ENCODE results near the gene MAPRE3.

Gene MAPRE3

GRCh38 chr2:26950246-26950645 lies 20.2 kb upstream of the MAPRE3 start:
- no peak for DNase-seq (ENCODE audit: low read depth)

DNA sequence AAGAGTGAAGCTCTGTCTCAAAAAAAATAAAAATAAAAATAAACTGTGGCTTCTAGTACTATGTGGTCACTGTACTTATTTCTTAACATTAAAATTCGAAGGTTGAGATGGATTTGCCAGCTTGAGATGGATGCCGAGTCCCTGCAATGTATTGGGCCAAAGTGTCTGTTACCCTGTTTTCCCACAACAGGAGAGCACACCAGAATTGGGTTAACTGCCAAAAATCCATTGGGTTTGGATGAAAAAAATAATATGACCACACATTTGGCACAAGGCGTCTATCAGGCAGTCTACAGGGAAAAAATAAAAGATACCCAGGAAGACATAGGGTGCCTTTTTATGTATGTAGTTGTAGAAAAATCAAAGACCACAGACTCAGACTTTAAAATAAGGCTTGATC lies 19.2 kb upstream of the MAPRE3 start:
- DNase-seq (ENCODE audit: low read depth): no peak

GRCh38 chr2:26952374-26952773 lies 18.1 kb upstream of the MAPRE3 start:
- DNase-seq (ENCODE audit: low read depth): no peak

GRCh38 chr2:26954135-26954534 lies 16.3 kb upstream of the MAPRE3 start:
- no peak for DNase-seq (ENCODE audit: low read depth)

DNA sequence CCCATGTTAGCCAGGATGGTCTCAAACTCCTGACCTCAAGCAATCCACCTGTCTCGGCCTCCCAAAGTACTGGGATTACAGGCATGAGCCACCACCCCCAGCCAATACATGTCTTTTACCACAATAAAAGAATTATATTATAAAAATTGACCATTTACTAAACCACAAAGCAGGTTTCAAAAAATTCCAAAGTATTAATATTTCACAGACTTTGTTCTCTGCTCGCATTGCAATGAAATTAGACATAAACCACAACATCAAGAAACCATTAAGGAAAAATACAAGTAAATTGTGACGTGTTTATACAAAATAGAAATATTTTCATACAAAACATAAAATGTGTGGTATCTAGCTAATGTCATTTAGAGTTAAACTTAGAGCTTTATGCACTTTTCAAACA lies 13.4 kb upstream of the MAPRE3 start:
- no peak for DNase-seq (ENCODE audit: low read depth)

GRCh38 chr2:26957534-26957933 lies 12.9 kb upstream of the MAPRE3 start:
- DNase-seq (ENCODE audit: low read depth): no peak

- DNase-seq (ENCODE audit: low read depth): no peak
These were observed 11.1 kb upstream of the MAPRE3 start for GRCh38 chr2:26959331-26959730.

GRCh38 chr2:26964446-26965130 lies 5.8 kb upstream of the MAPRE3 start:
- DNase-seq (ENCODE audit: low read depth): no peak

GRCh38 chr2:26968001-26968400 lies 2.4 kb upstream of the MAPRE3 start:
- DNase-seq (ENCODE audit: low read depth): no peak

- DNase-seq (ENCODE audit: low read depth): no peak
These were observed 1.2 kb upstream of the MAPRE3 start for GRCh38 chr2:26969077-26969844.

GRCh38 chr2:26970928-26971627 lies 641 bp downstream of the MAPRE3 start:
- no peak for DNase-seq (ENCODE audit: low read depth)

- DNase-seq (ENCODE audit: low read depth): no peak
These were observed 1.7 kb downstream of the MAPRE3 start for GRCh38 chr2:26971911-26972786.

GRCh38 chr2:26974352-26974751 lies 3.9 kb downstream of the MAPRE3 start:
- no peak for DNase-seq (ENCODE audit: low read depth)

- no peak for DNase-seq (ENCODE audit: low read depth)
These were observed 4.7 kb downstream of the MAPRE3 start for GRCh38 chr2:26975102-26975501.

- no peak for DNase-seq (ENCODE audit: low read depth)
These were observed 5.2 kb downstream of the MAPRE3 start for GRCh38 chr2:26975656-26976055.

- DNase-seq (ENCODE audit: low read depth): no peak
These were observed 5.8 kb downstream of the MAPRE3 start for GRCh38 chr2:26976237-26976636.

- DNase-seq (ENCODE audit: low read depth): no peak
These were observed 6.6 kb downstream of the MAPRE3 start for GRCh38 chr2:26977012-26977411.

DNA sequence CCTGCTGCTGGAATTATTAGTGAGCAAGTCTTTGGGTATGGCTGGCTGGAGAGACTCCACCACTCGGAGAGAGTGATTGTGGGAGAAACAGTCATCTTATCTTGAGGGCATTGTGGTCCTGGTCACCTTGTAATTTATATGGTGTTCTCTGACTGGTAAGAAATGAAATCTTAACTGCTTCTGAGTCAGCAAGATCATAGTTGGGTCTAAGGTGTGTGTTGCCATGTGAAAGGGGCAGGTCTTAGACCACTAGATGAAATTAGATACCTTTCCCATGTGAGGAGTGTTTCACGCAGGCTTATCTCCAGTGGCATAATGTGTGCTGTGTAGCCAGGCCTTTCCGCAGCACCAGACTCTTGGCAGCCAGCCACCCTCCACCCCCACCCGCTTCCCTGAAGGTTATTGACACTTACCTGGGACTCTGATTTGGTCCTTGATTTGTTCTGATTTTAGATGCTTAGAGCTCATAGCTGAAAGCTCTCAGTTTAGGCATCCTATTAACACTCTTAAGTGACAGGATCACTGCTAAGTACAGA lies 7.7 kb downstream of the MAPRE3 start:
- DNase-seq (ENCODE audit: low read depth): no peak

GRCh38 chr2:26979741-26980140 lies 9.3 kb downstream of the MAPRE3 start:
- no peak for DNase-seq (ENCODE audit: low read depth)

DNA sequence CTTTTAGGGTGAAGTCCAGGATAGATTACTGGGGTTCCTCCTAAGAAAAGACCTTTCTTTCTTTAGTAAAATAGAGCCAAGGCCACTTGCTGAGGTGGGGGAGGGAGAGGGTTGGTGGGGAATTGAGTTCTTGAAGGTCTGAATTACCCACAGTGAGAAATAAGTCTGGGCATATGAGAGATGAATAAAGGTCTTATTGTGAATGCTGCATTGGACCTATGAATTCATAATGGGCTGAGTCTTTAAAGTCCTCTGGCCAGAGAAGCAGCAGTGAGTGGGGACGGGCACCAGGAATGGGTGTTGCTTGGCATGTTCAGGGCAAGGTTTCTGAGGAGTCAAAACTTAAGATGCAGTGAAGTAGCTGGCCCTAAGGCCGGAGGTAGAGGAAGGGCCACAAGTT lies 10.5 kb downstream of the MAPRE3 start:
- DNase-seq (ENCODE audit: low read depth): no peak

DNA sequence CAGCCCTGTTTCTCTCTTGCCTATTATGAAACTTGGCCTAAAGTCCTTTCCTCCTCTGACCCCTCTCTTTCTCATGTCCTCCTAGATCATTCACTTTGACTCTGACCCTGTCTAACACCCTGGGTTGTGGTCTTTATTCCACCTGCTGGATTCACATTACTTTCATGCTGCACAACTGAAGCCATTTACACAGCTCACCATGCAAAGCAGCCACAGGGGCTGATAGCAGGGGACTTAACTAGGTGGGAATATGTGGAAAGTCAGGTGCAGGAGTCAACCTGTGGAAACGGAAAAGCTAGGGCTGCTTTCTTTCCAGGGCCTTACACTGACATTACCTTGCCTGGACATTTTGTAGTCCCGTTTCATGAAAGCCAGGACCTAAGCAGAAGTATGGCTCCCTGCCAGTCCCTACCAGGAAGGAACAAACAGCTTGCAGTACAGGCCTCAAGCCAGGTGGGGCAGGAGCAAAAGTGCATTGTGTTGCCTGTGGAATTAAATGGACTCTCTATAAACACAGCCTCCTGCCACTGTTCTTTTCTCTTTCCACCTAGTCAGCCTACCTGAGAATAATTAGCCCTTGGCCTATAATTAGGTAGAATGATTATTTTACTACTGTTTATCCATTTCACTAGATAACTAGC lies 11.8 kb downstream of the MAPRE3 start:
- DNase-seq (ENCODE audit: low read depth): no peak

All from activated T-helper 9 cell treated with anti-CD3 and anti-CD28 coated beads, Interleukin-2, amount 50 U/mL, for 16 hours (primary cell).